Measurements from ENCODE around the gene ZNF43. TPM values are rescaled to one million over a fixed set of nuclear protein-coding genes. Genes with fewer than 3 reads are reported as not detected.
"Not testable (repeated sequence)": the region's sequence is repeated elsewhere in the genome, so short reads cannot be mapped to it uniquely, and the experiment has no call there.

The ZNF43 gene
- total RNA-seq, 6 experiments from 2014 or later: 0.49 to 1.5 (median 1.2) TPM

DNA sequence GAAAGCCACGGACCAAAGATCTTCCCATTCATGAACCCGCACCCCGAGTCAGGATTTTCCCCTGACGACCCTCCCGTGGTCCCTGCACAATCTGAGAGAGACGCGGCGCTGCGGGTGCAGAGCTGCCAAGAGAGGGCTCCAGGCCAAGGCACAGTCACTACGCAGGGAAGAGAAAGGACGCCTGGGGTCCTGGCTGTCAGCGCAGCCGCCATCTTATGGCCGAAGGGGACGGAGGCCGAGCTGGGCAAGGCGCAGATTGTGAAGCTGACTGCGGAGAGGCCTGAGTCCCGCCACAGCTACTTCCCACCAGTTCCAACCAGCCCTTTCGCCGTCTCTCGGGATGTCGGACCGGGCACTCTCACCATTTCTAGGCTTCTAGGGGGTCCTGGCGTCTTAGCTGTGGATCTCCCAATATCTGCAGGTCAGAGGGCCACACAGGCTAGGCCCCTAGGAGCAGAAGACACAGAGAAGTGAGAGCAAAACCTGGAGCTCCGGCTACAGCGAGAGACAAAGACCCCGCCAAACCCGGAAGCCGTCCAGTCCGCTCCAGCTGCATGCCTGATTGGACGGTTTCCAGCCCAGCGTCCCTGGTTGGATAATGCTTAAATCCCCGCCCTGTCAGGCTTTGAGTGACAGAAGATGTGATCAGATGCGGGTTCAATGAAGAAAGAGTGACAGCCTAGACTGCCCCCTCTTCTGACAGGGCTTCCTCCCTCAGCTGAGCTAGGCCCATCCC is 68.7 kb downstream of the ZNF43 start, which contains the start of gene ZNF100:
Gene ZNF100, minus strand, starts transcription at position 515 of the 736 bp plus-strand sequence. Its CDS starts 150 bp downstream, at position 365.
- peaks cover 0 to 4% (median 0%) of the 10 kb centered on the region in 4 donors for H3K36me3 ChIP-seq
- ATAC-seq (peak; percentile 96 to 97 (median 96)), DNase-seq (peak; percentile 91 to 94 (median 93))
- H3K27me3 ChIP-seq: no peaks in the 10 kb centered on the region
- 5% methylated on average over 20 of the region's 35 CpGs for WGBS (ENCODE audit: insufficient coverage, low coverage, low lambda C conversion rate, missing lambda C conversion rate)
- no peaks in the 10 kb centered on the region for H3K9me3 ChIP-seq
- TF ChIP-seq POLR2A (IDR thresholded peaks at IDR 0.05): peak; percentile 59
- TF ChIP-seq, protein P1, sequence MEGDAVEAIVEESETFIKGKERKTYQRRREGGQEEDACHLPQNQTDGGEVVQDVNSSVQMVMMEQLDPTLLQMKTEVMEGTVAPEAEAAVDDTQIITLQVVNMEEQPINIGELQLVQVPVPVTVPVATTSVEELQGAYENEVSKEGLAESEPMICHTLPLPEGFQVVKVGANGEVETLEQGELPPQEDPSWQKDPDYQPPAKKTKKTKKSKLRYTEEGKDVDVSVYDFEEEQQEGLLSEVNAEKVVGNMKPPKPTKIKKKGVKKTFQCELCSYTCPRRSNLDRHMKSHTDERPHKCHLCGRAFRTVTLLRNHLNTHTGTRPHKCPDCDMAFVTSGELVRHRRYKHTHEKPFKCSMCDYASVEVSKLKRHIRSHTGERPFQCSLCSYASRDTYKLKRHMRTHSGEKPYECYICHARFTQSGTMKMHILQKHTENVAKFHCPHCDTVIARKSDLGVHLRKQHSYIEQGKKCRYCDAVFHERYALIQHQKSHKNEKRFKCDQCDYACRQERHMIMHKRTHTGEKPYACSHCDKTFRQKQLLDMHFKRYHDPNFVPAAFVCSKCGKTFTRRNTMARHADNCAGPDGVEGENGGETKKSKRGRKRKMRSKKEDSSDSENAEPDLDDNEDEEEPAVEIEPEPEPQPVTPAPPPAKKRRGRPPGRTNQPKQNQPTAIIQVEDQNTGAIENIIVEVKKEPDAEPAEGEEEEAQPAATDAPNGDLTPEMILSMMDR (IDR thresholded peaks at IDR 0.05): no peak
- peaks cover 0 to 5% (median 0%) of the 10 kb centered on the region in 4 donors for H3K4me1 ChIP-seq
- H3K4me3 ChIP-seq: peak within 1 kb of the TSS; percentile 80 to 88 (median 80)
- H3K27ac ChIP-seq: peak within 1 kb of the TSS; percentile 40 to 82 (median 69)
- intact Hi-C loops (cut with DNase I): no loop called here

DNA sequence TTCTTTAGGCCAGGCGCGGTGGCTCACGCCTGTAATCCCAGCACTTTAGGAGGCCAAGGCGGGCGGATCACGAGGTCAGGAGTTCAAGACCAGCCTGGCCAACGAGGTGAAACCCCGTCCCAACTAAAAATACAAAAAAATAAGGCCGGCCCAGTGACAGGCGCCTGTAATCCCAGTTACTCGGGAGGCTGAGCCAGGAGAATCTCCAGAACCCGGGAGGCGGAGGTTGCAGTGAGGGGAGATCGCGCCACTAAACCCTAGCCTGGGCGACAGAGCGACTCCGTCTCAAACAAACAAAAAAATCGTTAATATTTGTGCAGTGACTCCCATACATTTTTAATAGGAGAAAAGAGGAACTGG is 69.3 kb downstream of the ZNF43 start:
- H3K4me1 ChIP-seq; DNase-seq; H3K9me3 ChIP-seq; H3K36me3 ChIP-seq; intact Hi-C loops (cut with DNase I); H3K27me3 ChIP-seq: not testable (repeated sequence)
- WGBS (ENCODE audit: insufficient coverage, low coverage, low lambda C conversion rate, missing lambda C conversion rate): under 1% methylated on average over 19 of the region's 19 CpGs
- Histone ChIP-seq H3K4me3 (peak overlapping the region; percentile 80 to 88 (median 80)), H3K27ac (peak overlapping the region; percentile 40 to 82 (median 69))
- ATAC-seq: peak in 3 of 4 donors; percentile 12 to 24 (median 23)

DNA sequence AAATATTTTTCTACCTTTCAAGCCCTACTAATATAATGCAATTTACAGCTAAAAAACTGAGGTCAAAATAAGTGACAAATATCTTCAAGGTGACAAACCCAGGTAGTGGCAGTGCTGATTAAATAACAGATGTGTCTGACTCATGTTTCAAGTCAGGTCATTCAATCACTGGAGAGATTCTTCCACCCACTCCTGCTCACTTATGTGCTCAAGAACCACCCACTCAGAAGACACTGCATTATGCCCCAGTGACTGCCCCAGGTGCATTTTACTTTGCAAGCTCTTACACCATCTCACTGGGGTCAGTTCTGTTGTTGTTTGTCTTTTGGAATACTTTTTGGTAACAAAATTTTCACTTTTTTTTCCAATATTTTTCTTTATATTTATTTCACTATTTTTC is 70.8 kb downstream of the ZNF43 start:
- Histone ChIP-seq H3K36me3 (peaks cover 0 to 4% (median 2%) of the 10 kb centered on the region in 4 donors), H3K9me3 (no peaks in the 10 kb centered on the region), H3K4me1 (peaks cover 0 to 5% (median 0%) of the 10 kb centered on the region in 4 donors), H3K4me3 (no peak overlapping the region), H3K27ac (no peak overlapping the region), H3K27me3 (no peaks in the 10 kb centered on the region)
- no peak for DNase-seq
- TF ChIP-seq POLR2A (IDR thresholded peaks at IDR 0.05): no peak
- TF ChIP-seq, protein P1 (IDR thresholded peaks at IDR 0.05): no peak
- no peak for ATAC-seq
- intact Hi-C loops (cut with DNase I): no loop called here

DNA sequence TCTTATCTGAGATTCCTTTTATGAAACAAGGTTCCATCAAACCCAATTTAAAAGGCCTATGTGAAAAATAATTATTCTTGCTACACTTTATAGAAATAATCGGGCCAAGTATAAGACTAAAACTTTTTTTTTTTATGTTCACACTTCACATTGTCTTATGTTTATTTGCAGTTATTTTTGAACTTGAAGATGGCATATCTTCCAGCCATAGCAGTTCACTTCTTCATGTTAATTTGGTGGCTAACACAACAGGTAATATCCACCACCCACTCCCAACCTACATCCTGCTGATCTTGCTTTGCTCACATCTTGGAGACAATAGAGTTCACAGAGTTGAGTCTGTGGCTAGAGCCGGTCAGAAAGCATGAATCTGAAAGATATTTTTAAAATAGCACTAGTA is 74.4 kb downstream of the ZNF43 start:
- H3K36me3 ChIP-seq; H3K4me3 ChIP-seq; H3K27me3 ChIP-seq; H3K9me3 ChIP-seq; H3K27ac ChIP-seq; DNase-seq; intact Hi-C loops (cut with DNase I); H3K4me1 ChIP-seq; ATAC-seq: not testable (repeated sequence)
- WGBS (ENCODE audit: insufficient coverage, low coverage, low lambda C conversion rate, missing lambda C conversion rate): 44% methylated on average over 2 of the region's 2 CpGs

DNA sequence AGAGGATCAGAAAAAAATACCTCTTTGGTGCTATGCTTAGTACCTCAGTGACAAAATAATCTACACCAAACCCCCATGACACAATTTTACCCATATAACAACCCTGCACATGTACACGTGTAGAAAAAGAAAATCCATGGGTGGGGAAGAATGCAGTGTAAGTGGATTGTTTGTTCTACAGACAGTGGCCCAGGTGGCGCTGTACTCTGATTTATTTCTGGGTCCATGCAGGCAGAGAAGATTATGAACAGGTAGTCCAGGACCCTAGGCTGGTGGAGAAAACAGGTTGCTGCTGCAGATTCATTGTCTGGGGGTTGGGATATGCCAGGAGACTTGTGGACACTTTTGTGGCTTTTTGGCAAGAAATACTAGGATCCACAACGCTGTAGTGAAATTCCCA is 77.7 kb downstream of the ZNF43 start:
- Histone ChIP-seq H3K4me1 (no peaks in the 10 kb centered on the region), H3K36me3 (peaks cover 0 to 7% (median 3%) of the 10 kb centered on the region in 4 donors), H3K4me3 (no peak overlapping the region), H3K27ac (no peak overlapping the region), H3K9me3 (no peaks in the 10 kb centered on the region), H3K27me3 (no peaks in the 10 kb centered on the region)
- TF ChIP-seq, protein P1 (IDR thresholded peaks at IDR 0.05): no peak
- no peak for TF ChIP-seq POLR2A (IDR thresholded peaks at IDR 0.05)
- 20% methylated on average over 1 of the region's 3 CpGs for WGBS (ENCODE audit: insufficient coverage, low coverage, low lambda C conversion rate, missing lambda C conversion rate)
- DNase-seq (no peak), ATAC-seq (no peak)
- intact Hi-C loops (cut with DNase I): no loop called here

DNA sequence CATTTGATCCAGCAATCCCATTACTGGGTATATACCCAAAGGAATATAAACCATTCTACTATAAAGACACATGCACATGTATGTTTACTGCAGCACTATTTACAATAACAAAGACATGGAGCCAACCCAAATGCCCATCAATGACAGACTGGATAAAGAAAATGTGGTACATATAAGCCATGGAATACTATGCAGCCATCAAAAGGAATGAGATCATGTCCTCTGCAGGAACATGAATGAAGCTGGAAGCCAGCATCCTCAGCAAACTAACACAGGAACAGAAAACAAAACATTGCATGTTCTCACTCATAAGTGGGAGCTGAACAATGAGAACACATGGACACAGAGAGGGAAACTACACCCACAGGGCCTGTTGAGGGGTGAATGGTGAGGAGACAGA is 80.4 kb downstream of the ZNF43 start:
- DNase-seq; H3K27ac ChIP-seq; H3K4me3 ChIP-seq; intact Hi-C loops (cut with DNase I); H3K4me1 ChIP-seq; H3K27me3 ChIP-seq; H3K36me3 ChIP-seq; ATAC-seq; H3K9me3 ChIP-seq: not testable (repeated sequence)

Other genes with a start within 250 kb of the ZNF43 start
- gene ZNF100, start 68.6 kb downstream of the ZNF43 start, total RNA-seq: 1 to 10 TPM; 1.4 to 4.1 (median 1.9) TPM
- under 1 TPM; 0.06 to 0.90 (median 0.26) TPM for gene ZNF208, start 174.8 kb upstream of the ZNF43 start, total RNA-seq
- under 1 TPM in 5 of 6 experiments, not detected in 1; 0.10 to 0.26 (median 0.14) TPM for gene ZNF257, start 216.3 kb upstream of the ZNF43 start, total RNA-seq

Measured in right lobe of liver (tissue), 6 donors.